NB4 (cell line): ENCODE results near the gene CNPY3.

Experiments used
- CTCF ChIP-seq: IDR thresholded peaks from one replicate; pipeline ENCODE4 v1.5.1; 2012; ENCODE audit warnings: low read depth, low read length
- MYC ChIP-seq: IDR thresholded peaks from 2 replicates; pipeline ENCODE4 v1.6.1; 2011; ENCODE audit warnings: low read depth, low read length
- POLR2A ChIP-seq: IDR thresholded peaks from 2 replicates; pipeline ENCODE4 v1.6.1; 2011; ENCODE audit warnings: mild to moderate bottlenecking; ENCODE audit not compliant: insufficient read length; ENCODE audit errors: extremely low read depth

GRCh38 chr6:42909835-42910234 is 19.4 kb upstream of the CNPY3 start:
- no peak for TF ChIP-seq CTCF
- no peak for TF ChIP-seq POLR2A
- no peak for TF ChIP-seq MYC
